Endothelial cell (in vitro differentiated cells): ENCODE measurements around the gene PAFAH1B2. TPM values are rescaled to one million over a fixed set of nuclear protein-coding genes. Genes with fewer than 3 reads are reported as not detected.
"Not testable (repeated sequence)": the region's sequence is repeated elsewhere in the genome, so short reads cannot be mapped to it uniquely, and the experiment has no call there.

Experiments used
- DNase-seq: peaks from one replicate; pipeline ENCODE4 v3.0.0; 2021; ENCODE audit warnings: low spot score
- H3K27ac Mint-ChIP-seq: one replicate; pipeline ENCODE4 v1.8.0; 2021; ENCODE audit warnings: mixed read lengths, inconsistent platforms; ENCODE audit not compliant: unreplicated experiment
- H3K27me3 Mint-ChIP-seq: one replicate; pipeline ENCODE4 v1.8.0; 2021; ENCODE audit warnings: mild to moderate bottlenecking, moderate library complexity, mixed read lengths, inconsistent platforms; ENCODE audit not compliant: unreplicated experiment
- H3K36me3 Mint-ChIP-seq: one replicate; pipeline ENCODE4 v1.8.0; 2021; ENCODE audit warnings: mild to moderate bottlenecking, low read depth, mixed read lengths, inconsistent platforms; ENCODE audit not compliant: unreplicated experiment
- H3K4me1 Mint-ChIP-seq: one replicate; pipeline ENCODE4 v1.8.0; 2021; ENCODE audit warnings: mild to moderate bottlenecking, mixed read lengths, inconsistent platforms; ENCODE audit not compliant: unreplicated experiment
- H3K4me3 Mint-ChIP-seq: one replicate; pipeline ENCODE4 v1.8.0; 2021; ENCODE audit warnings: mild to moderate bottlenecking, mixed read lengths, inconsistent platforms; ENCODE audit not compliant: unreplicated experiment
- H3K9me3 Mint-ChIP-seq: one replicate; pipeline ENCODE4 v1.8.0; 2021; ENCODE audit warnings: mixed read lengths, inconsistent platforms; ENCODE audit not compliant: unreplicated experiment
- CTCF ChIP-seq: fragments of 200-600 bp; sonication (generic); IDR thresholded peaks from one replicate; pipeline ENCODE4 v1.5.0; 2021; ENCODE audit warnings: antibody characterized with exemption; ENCODE audit not compliant: unreplicated experiment
- total RNA-seq: library from RNA; stranded (reverse); fragmentation: NEBNext Ultra II Directional; extraction: Animal tissue kit (Norgen Biotek cat#: 25700); gene quantifications from one replicate; pipeline ENCODE4 v1.2.1, GENCODE V29; 2021; ENCODE audit not compliant: unreplicated experiment

PAFAH1B2 gene
- total RNA-seq, 1 donor from 2014 or later = 87.4 TPM

- TF ChIP-seq CTCF = no peak
- Mint-ChIP-seq H3K4me1 (no peaks in the 10 kb centered on the region), H3K9me3 (no peaks in the 10 kb centered on the region), H3K27me3 (peaks cover 2% of the 10 kb centered on the region), H3K27ac (no peak overlapping the region), H3K36me3 (no peaks in the 10 kb centered on the region), H3K4me3 (no peak overlapping the region)
- DNase-seq = no peak
These were observed 13.2 kb upstream of the PAFAH1B2 start for GRCh38 chr11:117130879-117131278.

GRCh38 chr11:117134431-117134830 is 9.7 kb upstream of the PAFAH1B2 start:
- Mint-ChIP-seq H3K4me1 (no peaks in the 10 kb centered on the region), H3K36me3 (no peaks in the 10 kb centered on the region), H3K27ac (no peak overlapping the region), H3K9me3 (no peaks in the 10 kb centered on the region), H3K4me3 (no peak overlapping the region), H3K27me3 (peaks cover 3% of the 10 kb centered on the region)
- DNase-seq = no peak
- TF ChIP-seq CTCF = no peak

- H3K4me1 Mint-ChIP-seq, H3K27me3 Mint-ChIP-seq, H3K27ac Mint-ChIP-seq, DNase-seq, H3K9me3 Mint-ChIP-seq, H3K4me3 Mint-ChIP-seq, H3K36me3 Mint-ChIP-seq: not testable (repeated sequence)
These were observed 9.1 kb upstream of the PAFAH1B2 start for GRCh38 chr11:117134979-117135378.

GRCh38 chr11:117137223-117138086 is 6.6 kb upstream of the PAFAH1B2 start:
- H3K4me1 Mint-ChIP-seq, H3K27me3 Mint-ChIP-seq, DNase-seq, H3K36me3 Mint-ChIP-seq, H3K27ac Mint-ChIP-seq, H3K4me3 Mint-ChIP-seq, H3K9me3 Mint-ChIP-seq: not testable (repeated sequence)

GRCh38 chr11:117143390-117143789 is 697 bp upstream of the PAFAH1B2 start:
- Mint-ChIP-seq H3K4me1 (peaks cover 24% of the 10 kb centered on the region), H3K27me3 (peaks cover 13% of the 10 kb centered on the region), H3K4me3 (peak overlapping the region; percentile 99), H3K36me3 (peaks cover 24% of the 10 kb centered on the region), H3K9me3 (no peaks in the 10 kb centered on the region), H3K27ac (peak overlapping the region; percentile 95)
- peak; percentile 9 for DNase-seq
- TF ChIP-seq CTCF = no peak
